Hematopoietic multipotent progenitor cell treated with erythropoietin and hydrocortisone succinate and interleukin-3 and kit ligand, for 15 days (in vitro differentiated cells): ENCODE measurements around the gene SATB2.

Experiments used
- DNase-seq: peaks from one replicate; pipeline ENCODE4 v3.0.0-alpha.2; 2015; ENCODE audit warnings: low spot score

Gene SATB2

GRCh38 chr2:199325881-199326280 lies 131.9 kb downstream of the SATB2 start:
- no peak for DNase-seq

GRCh38 chr2:199322151-199322550 lies 135.6 kb downstream of the SATB2 start:
- DNase-seq, result no peak

- no peak for DNase-seq
These were observed 140.1 kb downstream of the SATB2 start for GRCh38 chr2:199317646-199318045.

GRCh38 chr2:199316851-199317250 lies 140.9 kb downstream of the SATB2 start:
- DNase-seq, result no peak

- DNase-seq, result no peak
These were observed 142.2 kb downstream of the SATB2 start for GRCh38 chr2:199315299-199316179.

GRCh38 chr2:199312931-199313330 lies 144.8 kb downstream of the SATB2 start:
- no peak for DNase-seq

- no peak for DNase-seq
These were observed 146.8 kb downstream of the SATB2 start for GRCh38 chr2:199310771-199311585.

- no peak for DNase-seq
These were observed 147.8 kb downstream of the SATB2 start for GRCh38 chr2:199309973-199310372.

GRCh38 chr2:199309411-199309810 lies 148.3 kb downstream of the SATB2 start:
- DNase-seq, result no peak

- no peak for DNase-seq
These were observed 149.2 kb downstream of the SATB2 start for GRCh38 chr2:199308567-199308966.

GRCh38 chr2:199307461-199307860 lies 150.3 kb downstream of the SATB2 start:
- no peak for DNase-seq

- no peak for DNase-seq
These were observed 151.6 kb downstream of the SATB2 start for GRCh38 chr2:199306116-199306515.

- DNase-seq, result no peak
These were observed 154.0 kb downstream of the SATB2 start for GRCh38 chr2:199303728-199304177.

- DNase-seq, result no peak
These were observed 154.9 kb downstream of the SATB2 start for GRCh38 chr2:199302851-199303250.

- DNase-seq, result no peak
These were observed 169.3 kb downstream of the SATB2 start for GRCh38 chr2:199288424-199288823.

GRCh38 chr2:199282309-199282708 lies 175.4 kb downstream of the SATB2 start:
- no peak for DNase-seq

GRCh38 chr2:199279146-199279545 lies 178.6 kb downstream of the SATB2 start:
- no peak for DNase-seq

GRCh38 chr2:199278099-199278498 lies 179.6 kb downstream of the SATB2 start:
- DNase-seq, result no peak

- no peak for DNase-seq
These were observed 184.7 kb downstream of the SATB2 start for GRCh38 chr2:199273042-199273511.

- DNase-seq, result no peak
These were observed 195.8 kb downstream of the SATB2 start for GRCh38 chr2:199261936-199262335.

- DNase-seq, result no peak
These were observed 196.5 kb downstream of the SATB2 start for GRCh38 chr2:199261239-199261638.

GRCh38 chr2:199259671-199260070 lies 198.1 kb downstream of the SATB2 start:
- DNase-seq, result no peak

- no peak for DNase-seq
These were observed 199.4 kb downstream of the SATB2 start for GRCh38 chr2:199258291-199258690.
